DOHH2 (cell line): ENCODE measurements around the gene ENPP6.

Experiments
- H3F3A ChIP-seq: fragments of 200-600 bp; sonication (generic), shearing (Covaris generic); 2 replicates; pipeline ENCODE4 v1.6.0; 2016; ENCODE audit warnings: antibody characterized with exemption, mild to moderate bottlenecking; ENCODE audit not compliant: control insufficient read depth, insufficient read depth
- H3K27ac ChIP-seq: fragments of 200-600 bp; sonication (generic); 2 replicates; pipeline ENCODE4 v1.5.1; 2014; ENCODE audit warnings: low read depth, mild to moderate bottlenecking, low read length, moderate library complexity
- H3K27me3 ChIP-seq: fragments of 200-600 bp; sonication (generic); 2 replicates; pipeline ENCODE4 v1.6.1; 2014; ENCODE audit warnings: mild to moderate bottlenecking, low read length, mixed read lengths; ENCODE audit not compliant: control insufficient read depth
- H3K36me3 ChIP-seq: fragments of 200-600 bp; sonication (generic); 2 replicates; pipeline ENCODE4 v1.6.1; 2014; ENCODE audit warnings: mild to moderate bottlenecking, low read length, moderate library complexity, mixed read lengths; ENCODE audit not compliant: control insufficient read depth
- H3K4me1 ChIP-seq: fragments of 200-600 bp; sonication (generic); 2 replicates; pipeline ENCODE4 v1.6.1; 2014; ENCODE audit warnings: mild to moderate bottlenecking, low read length, mixed read lengths; ENCODE audit not compliant: control insufficient read depth
- H3K4me2 ChIP-seq: fragments of 200-600 bp; sonication (generic); 2 replicates; pipeline ENCODE4 v1.6.0; 2014; ENCODE audit warnings: mild to moderate bottlenecking, low read length, moderate library complexity
- H3K4me3 ChIP-seq: fragments of 200-600 bp; sonication (generic); 2 replicates; pipeline ENCODE4 v1.5.1; 2014; ENCODE audit warnings: mild to moderate bottlenecking, low read length, mixed read lengths
- H3K79me2 ChIP-seq: fragments of 200-600 bp; sonication (generic); 2 replicates; pipeline ENCODE4 v1.6.1; 2014; ENCODE audit warnings: mild to moderate bottlenecking, low read length, mixed read lengths; ENCODE audit not compliant: control insufficient read depth
- H3K9me2 ChIP-seq: fragments of 200-600 bp; sonication (generic); replicated peaks from 2 replicates; pipeline ENCODE4 v1.6.1; 2014; ENCODE audit warnings: mild to moderate bottlenecking, low read length, mixed read lengths; ENCODE audit not compliant: control insufficient read depth
- H3K9me3 ChIP-seq: fragments of 200-600 bp; sonication (generic); 2 replicates; pipeline ENCODE4 v1.6.1; 2014; ENCODE audit warnings: antibody characterized with exemption, low read length, mixed read lengths; ENCODE audit not compliant: control insufficient read depth, insufficient read depth
- H4K20me1 ChIP-seq: fragments of 200-600 bp; sonication (generic); 2 replicates; pipeline ENCODE4 v1.6.0; 2014; ENCODE audit warnings: low read depth, mild to moderate bottlenecking, antibody characterized with exemption, low read length, moderate library complexity; ENCODE audit not compliant: control insufficient read depth, insufficient read depth
- CTCF ChIP-seq: fragments of 200-600 bp; sonication (generic); IDR thresholded peaks from one replicate; pipeline ENCODE4 v1.5.1; 2014; ENCODE audit warnings: antibody characterized with exemption, mild to moderate bottlenecking, low read depth, low read length; ENCODE audit not compliant: poor library complexity, severe bottlenecking
- EZH2phosphoT487 ChIP-seq: fragments of 200-600 bp; sonication (generic); IDR thresholded peaks from 2 replicates; pipeline ENCODE4 v1.6.1; 2017; ENCODE audit warnings: borderline replicate concordance, mild to moderate bottlenecking, antibody characterized with exemption, low read length, moderate library complexity, mixed read lengths

ENPP6 gene

GRCh38 chr4:184217634-184218033 is at the start of gene ENPP6:
Gene ENPP6, minus strand, starts transcription at chr4:184217873. Its CDS starts 54 bp downstream, at chr4:184217819.
- no peaks in the 10 kb centered on the region for H3K79me2 ChIP-seq
- no peak within 1 kb of the TSS for H3K4me2 ChIP-seq
- no peak within 1 kb of the TSS for H3K27ac ChIP-seq
- no peaks in the 10 kb centered on the region for H3K9me2 ChIP-seq
- no peaks in the 10 kb centered on the region for H4K20me1 ChIP-seq
- peaks cover 4% of the 10 kb centered on the region; the same call in 1 of the 2 replicates for H3K27me3 ChIP-seq
- H3K4me3 ChIP-seq: no peak within 1 kb of the TSS
- no peaks in the 10 kb centered on the region for H3K36me3 ChIP-seq
- H3K9me3 ChIP-seq: no peaks in the 10 kb centered on the region
- TF ChIP-seq CTCF (no peak), EZH2phosphoT487 (no peak)
- H3F3A ChIP-seq: no peaks in the 10 kb centered on the region
- H3K4me1 ChIP-seq: no peaks in the 10 kb centered on the region

GRCh38 chr4:184267206-184267608 is 49.5 kb upstream of the ENPP6 start:
- Histone ChIP-seq H3K9me2 (no peaks in the 10 kb centered on the region), H3K4me3 (peak overlapping the region; percentile 67), H4K20me1 (no peaks in the 10 kb centered on the region), H3K9me3 (no peaks in the 10 kb centered on the region), H3K27ac (no peak overlapping the region), H3K79me2 (no peaks in the 10 kb centered on the region), H3K27me3 (peaks cover 5% of the 10 kb centered on the region; the same call in 1 of the 2 replicates), H3K4me1 (peaks cover 55% of the 10 kb centered on the region), H3K36me3 (no peaks in the 10 kb centered on the region), H3F3A (peaks cover 14% of the 10 kb centered on the region; the same call in 1 of the 2 replicates), H3K4me2 (peak overlapping the region; percentile 63)
- TF ChIP-seq EZH2phosphoT487: no peak
- no peak for TF ChIP-seq CTCF

GRCh38 chr4:184265546-184266351 is 48.1 kb upstream of the ENPP6 start:
- Histone ChIP-seq H3K27me3 (peaks cover 5% of the 10 kb centered on the region; the same call in 1 of the 2 replicates), H3K9me3 (no peaks in the 10 kb centered on the region), H3K79me2 (no peaks in the 10 kb centered on the region), H3K4me2 (peak overlapping the region; percentile 63), H3K4me1 (peaks cover 55% of the 10 kb centered on the region), H4K20me1 (no peaks in the 10 kb centered on the region), H3K9me2 (no peaks in the 10 kb centered on the region), H3K4me3 (peak overlapping the region; percentile 48), H3K36me3 (no peaks in the 10 kb centered on the region), H3F3A (peaks cover 14% of the 10 kb centered on the region; the same call in 1 of the 2 replicates), H3K27ac (no peak overlapping the region)
- TF ChIP-seq CTCF: no peak
- no peak for TF ChIP-seq EZH2phosphoT487
